Measurements from ENCODE around the gene SPG7. TPM values are rescaled to one million over a fixed set of nuclear protein-coding genes. Genes with fewer than 3 reads are reported as not detected.
A peak's percentile ranks its signal among the peaks of the same experiment; 100 is the strongest.
"Not testable (repeated sequence)": the region's sequence is repeated elsewhere in the genome, so short reads cannot be mapped to it uniquely, and the experiment has no call there.

The SPG7 gene
- total RNA-seq, 1 experiment from 2014 or later: 82.4 TPM

DNA sequence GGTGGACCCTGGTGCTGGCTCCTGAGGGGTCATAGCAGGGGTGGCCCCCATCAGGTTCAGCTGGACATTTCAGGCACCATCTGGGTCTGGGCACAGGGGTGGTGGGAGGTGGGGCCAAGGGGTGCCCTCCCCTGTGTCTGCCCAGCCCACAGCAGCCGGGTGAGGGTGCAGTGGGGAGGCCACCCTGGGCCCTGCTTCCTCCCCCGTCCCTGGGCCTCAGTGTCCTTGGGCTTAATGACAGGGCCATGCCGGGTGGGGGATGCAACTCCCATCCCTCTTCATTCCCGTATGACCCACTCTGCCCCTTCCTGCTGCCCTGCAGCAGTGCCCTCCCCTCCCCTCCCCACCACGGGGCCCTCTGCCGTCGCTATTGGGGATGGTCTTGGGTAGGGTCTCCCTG is 78.0 kb downstream of the SPG7 start:
- no TSS peak for BruUV-seq (replicated peaks)
- DNase-seq (ENCODE audit: unreplicated experiment): no peak
- CTCF ChIA-PET: no interaction called here
- Mint-ChIP-seq H3K4me3 (ENCODE audit: unreplicated experiment) (no peak overlapping the region), H3K9me3 (ENCODE audit: unreplicated experiment) (no peaks in the 10 kb centered on the region), H3K36me3 (ENCODE audit: insufficient read depth, unreplicated experiment) (peaks cover 7% of the 10 kb centered on the region), H3K27me3 (ENCODE audit: insufficient read depth, unreplicated experiment) (no peaks in the 10 kb centered on the region), H3K27ac (ENCODE audit: low read depth, unreplicated experiment) (no peak overlapping the region), H3K4me1 (ENCODE audit: insufficient read depth, unreplicated experiment) (no peaks in the 10 kb centered on the region)
- intact Hi-C loops (cut with micrococcal nuclease): no loop called here
- POLR2A ChIA-PET: interaction anchor here (0.6 kb wide), 2 partner anchors 71 to 782 kb away, joined by 3 read pairs; partner anchors contain the start of genes CHMP1A and SPATA33
- TF ChIP-seq, protein P1, sequence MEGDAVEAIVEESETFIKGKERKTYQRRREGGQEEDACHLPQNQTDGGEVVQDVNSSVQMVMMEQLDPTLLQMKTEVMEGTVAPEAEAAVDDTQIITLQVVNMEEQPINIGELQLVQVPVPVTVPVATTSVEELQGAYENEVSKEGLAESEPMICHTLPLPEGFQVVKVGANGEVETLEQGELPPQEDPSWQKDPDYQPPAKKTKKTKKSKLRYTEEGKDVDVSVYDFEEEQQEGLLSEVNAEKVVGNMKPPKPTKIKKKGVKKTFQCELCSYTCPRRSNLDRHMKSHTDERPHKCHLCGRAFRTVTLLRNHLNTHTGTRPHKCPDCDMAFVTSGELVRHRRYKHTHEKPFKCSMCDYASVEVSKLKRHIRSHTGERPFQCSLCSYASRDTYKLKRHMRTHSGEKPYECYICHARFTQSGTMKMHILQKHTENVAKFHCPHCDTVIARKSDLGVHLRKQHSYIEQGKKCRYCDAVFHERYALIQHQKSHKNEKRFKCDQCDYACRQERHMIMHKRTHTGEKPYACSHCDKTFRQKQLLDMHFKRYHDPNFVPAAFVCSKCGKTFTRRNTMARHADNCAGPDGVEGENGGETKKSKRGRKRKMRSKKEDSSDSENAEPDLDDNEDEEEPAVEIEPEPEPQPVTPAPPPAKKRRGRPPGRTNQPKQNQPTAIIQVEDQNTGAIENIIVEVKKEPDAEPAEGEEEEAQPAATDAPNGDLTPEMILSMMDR (IDR thresholded peaks at IDR 0.05; ENCODE audit: unreplicated experiment): no peak

DNA sequence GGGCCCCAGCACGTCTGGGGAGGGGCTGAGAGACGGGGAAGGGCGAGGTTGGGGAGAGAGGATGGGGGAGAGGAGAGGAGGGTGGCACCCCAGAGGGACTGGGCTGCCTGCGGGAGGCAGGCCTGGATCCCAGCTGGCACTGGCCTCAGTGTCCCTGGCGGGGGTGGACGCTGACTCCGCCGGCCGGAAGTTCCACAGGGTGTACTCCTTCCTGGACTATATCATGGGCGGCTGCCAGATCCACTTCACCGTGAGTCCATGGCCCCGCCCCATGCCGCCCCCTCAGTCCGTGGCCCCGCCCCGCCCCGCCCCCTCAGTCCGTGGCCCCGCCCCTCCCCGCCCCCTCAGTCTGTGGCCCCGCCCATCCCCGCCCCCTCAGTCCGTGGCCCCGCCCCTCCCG is 78.7 kb downstream of the SPG7 start:
- H3K27ac Mint-ChIP-seq (ENCODE audit: low read depth, unreplicated experiment): no peak overlapping the region
- intact Hi-C loops (cut with micrococcal nuclease): no loop called here
- CTCF ChIA-PET: no interaction called here
- no TSS peak for BruUV-seq (replicated peaks)
- no peaks in the 10 kb centered on the region for H3K27me3 Mint-ChIP-seq (ENCODE audit: insufficient read depth, unreplicated experiment)
- no peaks in the 10 kb centered on the region for H3K4me1 Mint-ChIP-seq (ENCODE audit: insufficient read depth, unreplicated experiment)
- TF ChIP-seq, protein P1 (IDR thresholded peaks at IDR 0.05; ENCODE audit: unreplicated experiment): no peak
- no peaks in the 10 kb centered on the region for H3K9me3 Mint-ChIP-seq (ENCODE audit: unreplicated experiment)
- H3K36me3 Mint-ChIP-seq (ENCODE audit: insufficient read depth, unreplicated experiment): peaks cover 7% of the 10 kb centered on the region
- POLR2A ChIA-PET: interaction anchor here (0.6 kb wide), 1 partner anchor 71 kb away, joined by 3 read pairs; the partner anchor contains the start of genes CHMP1A and SPATA33
- peak; percentile 68 for DNase-seq (ENCODE audit: unreplicated experiment)
- no peak overlapping the region for H3K4me3 Mint-ChIP-seq (ENCODE audit: unreplicated experiment)

DNA sequence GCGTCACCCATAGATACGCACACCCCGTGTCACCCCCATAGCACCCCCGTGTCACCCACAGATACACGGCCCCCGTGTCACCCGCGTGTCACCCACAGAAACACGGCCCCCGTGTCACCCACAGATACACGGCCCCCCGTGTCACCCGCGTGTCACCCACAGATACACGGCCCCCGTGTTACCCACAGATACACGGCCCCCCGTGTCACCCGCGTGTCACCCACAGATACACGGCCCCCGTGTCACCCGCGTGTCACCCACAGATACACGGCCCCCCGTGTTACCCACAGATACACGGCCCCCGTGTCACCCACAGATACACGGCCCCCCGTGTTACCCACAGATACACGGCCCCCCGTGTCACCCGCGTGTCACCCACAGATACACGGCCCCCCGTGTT is 79.5 kb downstream of the SPG7 start:
- intact Hi-C loops (cut with micrococcal nuclease); DNase-seq (ENCODE audit: unreplicated experiment); H3K4me3 Mint-ChIP-seq (ENCODE audit: unreplicated experiment); POLR2A ChIA-PET; BruUV-seq (replicated peaks); H3K9me3 Mint-ChIP-seq (ENCODE audit: unreplicated experiment); H3K36me3 Mint-ChIP-seq (ENCODE audit: insufficient read depth, unreplicated experiment); H3K4me1 Mint-ChIP-seq (ENCODE audit: insufficient read depth, unreplicated experiment); H3K27me3 Mint-ChIP-seq (ENCODE audit: insufficient read depth, unreplicated experiment); H3K27ac Mint-ChIP-seq (ENCODE audit: low read depth, unreplicated experiment); CTCF ChIA-PET: not testable (repeated sequence)

DNA sequence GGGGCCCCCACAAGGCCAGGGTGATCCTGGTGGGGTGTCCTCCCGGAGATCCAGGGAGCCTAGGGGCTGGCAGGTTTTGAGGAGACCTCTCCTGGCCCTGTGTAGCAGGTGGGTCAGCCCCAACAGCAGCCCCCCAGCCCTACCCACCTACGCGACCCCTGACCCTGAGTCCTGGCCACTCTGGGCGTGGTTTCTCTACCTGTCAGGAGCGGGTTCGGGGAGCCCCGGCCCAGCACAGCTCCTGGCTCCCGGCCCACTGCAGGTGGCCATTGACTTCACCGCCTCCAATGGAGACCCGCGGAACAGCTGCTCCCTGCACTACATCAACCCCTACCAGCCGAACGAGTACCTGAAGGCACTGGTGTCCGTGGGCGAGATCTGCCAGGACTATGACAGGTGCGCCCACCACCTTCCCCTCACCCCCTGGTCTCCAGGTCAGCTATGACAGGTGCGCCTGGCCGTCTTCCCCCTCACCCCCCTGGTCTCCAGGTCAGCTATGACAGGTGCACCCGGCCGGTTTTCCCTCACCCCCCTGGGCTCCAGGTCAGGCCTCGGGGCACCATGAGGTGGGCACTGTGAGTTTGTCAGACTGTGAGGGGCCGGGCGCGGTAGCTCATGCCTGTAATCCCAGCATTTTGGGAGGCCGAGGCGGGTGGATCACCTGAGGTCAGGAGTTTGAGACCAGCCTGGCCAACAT is 80.4 kb downstream of the SPG7 start:
- BruUV-seq (replicated peaks): no TSS peak
- H3K36me3 Mint-ChIP-seq (ENCODE audit: insufficient read depth, unreplicated experiment): peaks cover 7% of the 10 kb centered on the region
- TF ChIP-seq, protein P1 (IDR thresholded peaks at IDR 0.05; ENCODE audit: unreplicated experiment): no peak

More for the DNA sequence above, 80.4 kb downstream of the SPG7 start:
- intact Hi-C loops (cut with micrococcal nuclease): no loop called here
- Mint-ChIP-seq H3K27ac (ENCODE audit: low read depth, unreplicated experiment) (no peak overlapping the region), H3K9me3 (ENCODE audit: unreplicated experiment) (no peaks in the 10 kb centered on the region), H3K4me1 (ENCODE audit: insufficient read depth, unreplicated experiment) (no peaks in the 10 kb centered on the region), H3K4me3 (ENCODE audit: unreplicated experiment) (no peak overlapping the region), H3K27me3 (ENCODE audit: insufficient read depth, unreplicated experiment) (no peaks in the 10 kb centered on the region)
- POLR2A ChIA-PET: interaction anchor here (0.6 to 2.2 kb wide), 3 partner anchors 13 to 142 kb away, joined by 3 to 4 read pairs (median 3); no protein-coding TSS in a partner anchor
- no peak for DNase-seq (ENCODE audit: unreplicated experiment)
- CTCF ChIA-PET: no interaction called here
